ENCODE data around the gene MINK1. TPM values are rescaled to one million over a fixed set of nuclear protein-coding genes. Genes with fewer than 3 reads are reported as not detected.

The MINK1 gene
- total and polyA plus RNA-seq, 2 of the 8 experiments (the other 6 are each of a cell fraction or from before 2014, with no cell fraction given): 26.9 to 77.7 TPM

GRCh38 chr17:4827399-4827798, 5.7 kb upstream of the MINK1 start (continued):
- TF ChIP-seq CTBP2 (IDR thresholded peaks at IDR 0.05; ENCODE audit: borderline replicate concordance, insufficient read depth, insufficient read length, low read length) (no peak), CHD2 (IDR thresholded peaks at IDR 0.05; ENCODE audit: low read length) (no peak), FOSL1 (IDR thresholded peaks at IDR 0.05; ENCODE audit: insufficient read depth, low read depth, low read length) (no peak)
